ENCODE data around the gene PIM1.
"Not testable (repeated sequence)": the region's sequence is repeated elsewhere in the genome, so short reads cannot be mapped to it uniquely, and the experiment has no call there.

- TF ChIP-seq CTCF, MYC (IDR thresholded peaks at IDR 0.05; ENCODE audit: low read depth, low read length): not testable (repeated sequence)
These were observed 26.5 kb downstream of the PIM1 start for GRCh38 chr6:37196451-37196850.
